Gastrocnemius medialis (tissue), 4 donors: ENCODE measurements around the gene TGOLN2. TPM values are rescaled to one million over a fixed set of nuclear protein-coding genes. Genes with fewer than 3 reads are reported as not detected.

ENCODE experiments used
- ATAC-seq, 2 donors: fragments of 150-250 bp; one replicate each; pipeline ENCODE4 v1.9.1; 2016
- DNase-seq, 2 donors: peaks; one replicate each; pipeline ENCODE4 v3.0.0-alpha.2; 2019
- H3K27ac ChIP-seq, 4 donors: fragments of 200-600 bp; sonication (generic); 1 replicate in 1 of 4; 2 replicates in 3 of 4; pipeline ENCODE4 v1.5.1; 2016 to 2018; ENCODE audit warnings: mild to moderate bottlenecking in 2 of 4, moderate library complexity in 1 of 4
- H3K27me3 ChIP-seq, 3 donors: fragments of 200-600 bp; sonication (generic) in 2 of 3; 1 replicate in 1 of 3; 2 replicates in 2 of 3; pipeline versions ENCODE4 v1.5.1 to v1.6.0; 2016 to 2019; ENCODE audit warnings: mild to moderate bottlenecking in 1 of 3, moderate library complexity in 1 of 3
- H3K36me3 ChIP-seq, 2 donors: fragments of 200-600 bp; sonication (generic) in 1 of 2; one replicate each; pipeline ENCODE4 v1.5.1; 2017 to 2018
- H3K4me1 ChIP-seq, 2 donors: fragments of 200-600 bp; sonication (generic) in 1 of 2; one replicate each; pipeline ENCODE4 v1.5.1; 2016 to 2017; ENCODE audit warnings: mild to moderate bottlenecking in 2 of 2
- H3K4me3 ChIP-seq, 4 donors: fragments of 200-600 bp; sonication (generic) in 3 of 4; 1 replicate in 1 of 4; 2 replicates in 3 of 4; pipeline ENCODE4 v1.5.1; 2016 to 2019; ENCODE audit warnings: mild to moderate bottlenecking in 2 of 4
- H3K9me3 ChIP-seq, 3 donors: fragments of 200-600 bp; sonication (generic) in 2 of 3; 1 replicate in 1 of 3; 2 replicates in 2 of 3; pipeline ENCODE4 v1.5.1; 2016 to 2019
- CTCF ChIP-seq, 5 experiments: fragments of 450-650 bp in 3 of 5; fragments of 200-600 bp in 2 of 5; sonication (generic) in 2 of 5; IDR thresholded peaks in 4 of 5; conservative IDR thresholded peaks in 1 of 5; 1 replicate in 4 of 5; 2 replicates in 1 of 5; pipeline ENCODE4 v1.5.1; 2016 to 2019; ENCODE audit warnings: antibody characterized with exemption in 5 of 5, mild to moderate bottlenecking in 3 of 5, moderate library complexity in 3 of 5
- POLR2A ChIP-seq, 2 donors: fragments of 450-650 bp; IDR thresholded peaks; one replicate each; pipeline ENCODE4 v1.6.1; 2017; ENCODE audit warnings: antibody characterized with exemption in 2 of 2, mild to moderate bottlenecking in 2 of 2, moderate library complexity in 2 of 2
- in situ Hi-C, 4 donors: fragments of 200-750 bp; cut with MboI; loops; one replicate each; pipeline versions ENCODE4 v1.15.0 to v1.8.0; 2017; ENCODE audit warnings: low sequenced_read_pairs in 4 of 4
- intact Hi-C: fragments of 100-400 bp; cut with DNase I; formaldehyde crosslinking; loops from one replicate; pipeline ENCODE4 v1.15.1; 2023; ENCODE audit warnings: low total_unique reads
- total RNA-seq, 4 donors: library from RNA; depleted of rRNA; stranded (reverse); fragments of >200 nt; gene quantifications; one replicate each; pipeline versions ENCODE4 v1.1.0 to v1.2.3, GENCODE V29; 2016

The TGOLN2 gene
- total RNA-seq, 4 donors from 2014 or later = 29.5 to 81.7 (median 61.9) TPM

DNA sequence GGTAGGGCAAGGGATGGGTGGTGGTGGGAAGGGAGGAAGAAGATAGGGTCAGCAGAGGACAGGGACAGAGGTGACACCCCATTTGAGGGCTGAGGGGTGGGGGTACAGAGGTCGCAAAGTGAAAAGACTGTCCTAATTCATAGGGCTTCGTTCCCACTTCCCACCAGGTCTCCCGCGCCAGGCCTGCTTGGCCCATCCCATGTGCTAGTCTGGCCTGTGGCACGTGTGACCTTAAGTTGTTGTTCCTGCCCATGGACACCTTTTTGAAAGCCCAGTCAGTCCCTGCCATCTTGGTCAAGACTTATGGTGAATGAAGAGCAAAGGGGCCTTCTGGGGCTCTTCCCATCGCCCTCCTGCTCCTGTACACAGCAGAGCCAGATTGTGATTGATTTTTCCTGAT lies 46.2 kb downstream of the TGOLN2 start:
- H3K4me3 ChIP-seq = no peak overlapping the region
- H3K4me1 ChIP-seq = peaks cover 8 to 15% of the 10 kb centered on the region in 2 donors
- no peak for DNase-seq
- no peak for ATAC-seq
- no peak for TF ChIP-seq POLR2A (IDR thresholded peaks at IDR 0.05)
- TF ChIP-seq CTCF (IDR thresholded peaks at IDR 0.05 in 4 of 5, conservative IDR thresholded peaks at IDR 0.05 in 1 of 5) = no peak
- intact Hi-C loops (no loop called here), in situ Hi-C loops (loop anchor here in 3 of 4 donors (5.0 to 25.0 kb wide), 4 partner anchors 144 to 794 kb away; no protein-coding TSS in a partner anchor)
- no peaks in the 10 kb centered on the region for H3K9me3 ChIP-seq
- H3K27me3 ChIP-seq = no peaks in the 10 kb centered on the region
- no peaks in the 10 kb centered on the region for H3K36me3 ChIP-seq
- no peak overlapping the region for H3K27ac ChIP-seq

DNA sequence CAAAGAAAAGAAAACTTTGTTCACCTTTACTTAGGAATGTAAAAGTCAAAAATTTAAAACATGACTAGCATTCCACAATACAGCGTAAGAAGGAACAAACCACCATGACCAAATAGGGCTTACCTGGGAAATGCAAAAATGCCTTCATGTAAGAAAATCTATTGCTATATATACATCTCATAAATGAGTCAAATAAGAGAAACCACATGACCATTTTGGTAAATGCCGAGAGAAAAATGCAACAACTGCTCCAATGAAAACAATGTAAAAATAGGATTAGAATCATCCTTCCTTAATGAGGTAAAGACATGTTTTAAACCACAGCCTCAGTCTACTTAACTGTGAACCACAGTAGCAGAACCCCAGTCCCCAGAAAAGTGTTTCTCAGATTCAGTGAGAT lies 49.4 kb downstream of the TGOLN2 start:
- DNase-seq (no peak), ATAC-seq (no peak)
- H3K36me3 ChIP-seq = no peaks in the 10 kb centered on the region
- intact Hi-C loops (loop anchor here (2.0 kb wide), 1 partner anchor 30 kb away; no protein-coding TSS in a partner anchor), in situ Hi-C loops (loop anchor here in 1 of 4 donors (10.0 to 25.0 kb wide), 2 partner anchors 154 to 791 kb away; no protein-coding TSS in a partner anchor)
- H3K4me1 ChIP-seq = peaks cover 13 to 19% of the 10 kb centered on the region in 2 donors
- no peak overlapping the region for H3K4me3 ChIP-seq
- H3K9me3 ChIP-seq = no peaks in the 10 kb centered on the region
- TF ChIP-seq CTCF (IDR thresholded peaks at IDR 0.05 in 4 of 5, conservative IDR thresholded peaks at IDR 0.05 in 1 of 5) (no peak), POLR2A (IDR thresholded peaks at IDR 0.05) (no peak)
- no peaks in the 10 kb centered on the region for H3K27me3 ChIP-seq
- peak overlapping the region in 3 of 4 donors; percentile 37 to 53 (median 43) for H3K27ac ChIP-seq

GRCh38 chr2:85277416-85278158 lies 50.2 kb downstream of the TGOLN2 start:
- H3K4me3 ChIP-seq = no peak overlapping the region
- in situ Hi-C loops = loop anchor here in 1 of 4 donors (10.0 to 25.0 kb wide), 2 partner anchors 153 to 790 kb away; no protein-coding TSS in a partner anchor
- H3K4me1 ChIP-seq = peaks cover 13 to 19% of the 10 kb centered on the region in 2 donors
- H3K27me3 ChIP-seq = no peaks in the 10 kb centered on the region
- ATAC-seq (peak; percentile 17 to 31), DNase-seq (no peak)
- TF ChIP-seq POLR2A (IDR thresholded peaks at IDR 0.05) = no peak
- no peak for TF ChIP-seq CTCF (IDR thresholded peaks at IDR 0.05 in 4 of 5, conservative IDR thresholded peaks at IDR 0.05 in 1 of 5)
- no peaks in the 10 kb centered on the region for H3K36me3 ChIP-seq
- intact Hi-C loops = loop anchor here (2.0 kb wide), 1 partner anchor 29 kb away; no protein-coding TSS in a partner anchor
- no peaks in the 10 kb centered on the region for H3K9me3 ChIP-seq
- H3K27ac ChIP-seq = peak overlapping the region; percentile 37 to 53 (median 44)

DNA sequence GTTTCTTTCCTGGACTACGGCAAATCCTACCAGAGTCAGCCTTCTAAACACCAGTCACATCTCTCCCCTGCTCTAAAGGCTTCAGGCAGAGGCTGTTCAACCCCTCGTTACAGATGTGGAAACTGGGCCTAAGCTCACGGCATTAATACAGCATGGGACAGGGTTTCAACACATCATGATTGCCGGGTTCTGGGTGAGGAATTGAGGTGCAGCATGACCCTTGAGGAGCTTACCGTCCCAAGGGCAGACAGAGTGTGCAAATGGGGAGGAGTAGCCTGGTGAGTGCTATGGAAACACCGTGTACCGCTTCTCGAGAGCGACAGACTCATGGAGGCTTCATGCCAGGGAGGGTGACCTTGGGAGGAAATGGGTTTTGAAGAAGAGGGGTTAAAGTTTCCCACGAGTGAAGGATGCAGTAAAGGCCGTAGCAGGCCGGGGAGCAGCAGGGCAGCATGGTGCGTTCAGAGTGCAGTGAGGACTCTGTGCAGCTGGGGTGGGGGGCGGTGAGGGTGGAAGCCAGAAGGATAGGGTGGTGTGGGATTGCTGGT lies 51.1 kb downstream of the TGOLN2 start:
- DNase-seq (no peak), ATAC-seq (peak in 1 of 2 donors; percentile 32)
- in situ Hi-C loops (loop anchor here in 1 of 4 donors (10.0 to 25.0 kb wide), 2 partner anchors 152 to 789 kb away; no protein-coding TSS in a partner anchor), intact Hi-C loops (no loop called here)
- Histone ChIP-seq H3K27ac (peak overlapping the region; percentile 20 to 61 (median 38)), H3K4me3 (peak overlapping the region in 3 of 4 donors; percentile 21 to 34 (median 26)), H3K9me3 (no peaks in the 10 kb centered on the region), H3K27me3 (no peaks in the 10 kb centered on the region), H3K36me3 (no peaks in the 10 kb centered on the region), H3K4me1 (peaks cover 13 to 19% of the 10 kb centered on the region in 2 donors)
- TF ChIP-seq CTCF (IDR thresholded peaks at IDR 0.05 in 4 of 5, conservative IDR thresholded peaks at IDR 0.05 in 1 of 5) = no peak
- no peak for TF ChIP-seq POLR2A (IDR thresholded peaks at IDR 0.05)
